Measurements from ENCODE around the gene AFG3L2. TPM values are rescaled to one million over a fixed set of nuclear protein-coding genes. Genes with fewer than 3 reads are reported as not detected.

The AFG3L2 gene
- total and polyA plus RNA-seq, 10 donors: 16.0 to 42.4 (median 33.9) TPM

- H3K27me3 ChIP-seq (replicated peaks in 1 of 7): peaks cover 0 to 59% (median 7%) of the 10 kb centered on the region in 7 donors
- TF ChIP-seq CTCF (IDR thresholded peaks at IDR 0.05 in 8 of 11, conservative IDR thresholded peaks at IDR 0.05 in 3 of 11): no peak
- TF ChIP-seq POLR2A (IDR thresholded peaks at IDR 0.05): no peak
- TF ChIP-seq POLR2AphosphoS5 (IDR thresholded peaks at IDR 0.05): no peak
- peaks cover 0 to 35% (median 24%) of the 10 kb centered on the region in 6 donors for H3K4me1 ChIP-seq
- intact Hi-C loops (cut with DNase I; ENCODE audit: low total_unique reads): no loop called here
- no peak for DNase-seq
- no peaks in the 10 kb centered on the region for H3K36me3 ChIP-seq
- H3K4me3 ChIP-seq: no peak overlapping the region
- H3K27ac ChIP-seq: no peak overlapping the region
- no peaks in the 10 kb centered on the region for H3K9me3 ChIP-seq
- 81 to 91% (median 86%) methylated on average over 19 of the region's 19 CpGs for whole genome bisulfite sequencing, 5 donors
Observed at GRCh38 chr18:12304351-12305210, 72.4 kb downstream of the AFG3L2 start.

GRCh38 chr18:12302391-12303147 is 74.5 kb downstream of the AFG3L2 start:
- H3K27me3 ChIP-seq (replicated peaks in 1 of 7): peaks cover 0 to 39% (median 4%) of the 10 kb centered on the region in 7 donors
- no peak overlapping the region for H3K27ac ChIP-seq
- WGBS, 5 donors: 72 to 88% (median 82%) methylated on average over 11 to 14 of the region's 14 CpGs
- TF ChIP-seq CTCF (IDR thresholded peaks at IDR 0.05 in 8 of 11, conservative IDR thresholded peaks at IDR 0.05 in 3 of 11) (no peak), POLR2AphosphoS5 (IDR thresholded peaks at IDR 0.05) (no peak), POLR2A (IDR thresholded peaks at IDR 0.05) (no peak)
- DNase-seq: no peak
- H3K36me3 ChIP-seq: no peaks in the 10 kb centered on the region
- H3K4me1 ChIP-seq: peaks cover 0 to 17% (median 11%) of the 10 kb centered on the region in 6 donors
- peaks cover 0 to 7% (median 0%) of the 10 kb centered on the region in 8 donors for H3K9me3 ChIP-seq
- intact Hi-C loops (cut with DNase I; ENCODE audit: low total_unique reads): no loop called here
- H3K4me3 ChIP-seq: no peak overlapping the region

- Histone ChIP-seq H3K9me3 (peaks cover 0 to 7% (median 0%) of the 10 kb centered on the region in 8 donors), H3K4me1 (peaks cover 0 to 6% (median 1%) of the 10 kb centered on the region in 6 donors), H3K36me3 (no peaks in the 10 kb centered on the region), H3K27ac (no peak overlapping the region), H3K4me3 (no peak overlapping the region), H3K27me3 (replicated peaks in 1 of 7) (peaks cover 0 to 28% (median 0%) of the 10 kb centered on the region in 7 donors)
- 82 to 92% (median 85%) methylated on average over 13 of the region's 13 CpGs for WGBS, 5 donors
- DNase-seq: peak; percentile 51
- intact Hi-C loops (cut with DNase I; ENCODE audit: low total_unique reads): no loop called here
- TF ChIP-seq CTCF (IDR thresholded peaks at IDR 0.05 in 8 of 11, conservative IDR thresholded peaks at IDR 0.05 in 3 of 11) (no peak), POLR2A (IDR thresholded peaks at IDR 0.05) (no peak), POLR2AphosphoS5 (IDR thresholded peaks at IDR 0.05) (no peak)
Observed at GRCh38 chr18:12301263-12302005, 75.6 kb downstream of the AFG3L2 start.

Measured in spleen (tissue), 11 donors.